Renal pelvis (tissue), 4 donors: ENCODE measurements around the gene UQCRHL. TPM values are rescaled to one million over a fixed set of nuclear protein-coding genes. Genes with fewer than 3 reads are reported as not detected.
A peak's percentile ranks its signal among the peaks of the same experiment; 100 is the strongest.
"Not testable (repeated sequence)": the region's sequence is repeated elsewhere in the genome, so short reads cannot be mapped to it uniquely, and the experiment has no call there.

Source experiments
- DNase-seq: peaks from one replicate; pipeline ENCODE4 v3.0.0-alpha.2; 2013
- polyA plus RNA-seq, 3 donors: library from polyadenylated mRNA; unstranded; fragments of 120-200 nt; gene quantifications; one replicate each; pipeline ENCODE4 v1.2.1, GENCODE V29; 2013; ENCODE audit not compliant: insufficient read length in 3 of 3

UQCRHL gene
- polyA plus RNA-seq, 3 donors: 1.1 to 2.7 (median 2.5) TPM

GRCh38 chr1:15837931-15838330, 30.5 kb upstream of the UQCRHL start:
- DNase-seq: no peak

- DNase-seq: no peak
These were observed 29.6 kb upstream of the UQCRHL start for GRCh38 chr1:15836772-15837669.

GRCh38 chr1:15836511-15836771, 29.0 kb upstream of the UQCRHL start:
- not testable (repeated sequence) for DNase-seq

GRCh38 chr1:15835741-15836510, 28.5 kb upstream of the UQCRHL start:
- DNase-seq: peak; percentile 100

- DNase-seq: no peak
These were observed 27.8 kb upstream of the UQCRHL start for GRCh38 chr1:15835205-15835740.

GRCh38 chr1:15834406-15835204, 27.2 kb upstream of the UQCRHL start:
- peak; percentile 97 for DNase-seq

- no peak for DNase-seq
These were observed 26.5 kb upstream of the UQCRHL start for GRCh38 chr1:15833842-15834405.

GRCh38 chr1:15833069-15833679, 25.7 kb upstream of the UQCRHL start:
- DNase-seq: no peak

- DNase-seq: no peak
These were observed 22.8 kb upstream of the UQCRHL start for GRCh38 chr1:15830258-15830657.

GRCh38 chr1:15828931-15829330, 21.5 kb upstream of the UQCRHL start:
- not testable (repeated sequence) for DNase-seq

- not testable (repeated sequence) for DNase-seq
These were observed 20.1 kb upstream of the UQCRHL start for GRCh38 chr1:15827567-15827966.

- no peak for DNase-seq
These were observed 19.5 kb upstream of the UQCRHL start for GRCh38 chr1:15826810-15827507.

- no peak for DNase-seq
These were observed 18.4 kb upstream of the UQCRHL start for GRCh38 chr1:15825800-15826199.

GRCh38 chr1:15820478-15820877, 13.0 kb upstream of the UQCRHL start:
- DNase-seq: no peak

- no peak for DNase-seq
These were observed 9.2 kb upstream of the UQCRHL start for GRCh38 chr1:15816674-15817073.

GRCh38 chr1:15810073-15810472, 2.6 kb upstream of the UQCRHL start:
- DNase-seq: no peak

GRCh38 chr1:15808955-15809354, 1.5 kb upstream of the UQCRHL start:
- no peak for DNase-seq

- DNase-seq: no peak
These were observed 328 bp downstream of the UQCRHL start for GRCh38 chr1:15807121-15807520.

- DNase-seq: no peak
These were observed 3.4 kb downstream of the UQCRHL start for GRCh38 chr1:15804060-15804459.

GRCh38 chr1:15803380-15803779, 4.1 kb downstream of the UQCRHL start:
- DNase-seq: no peak
